Measurements from ENCODE around the gene MAVS.
"Not testable (repeated sequence)": the region's sequence is repeated elsewhere in the genome, so short reads cannot be mapped to it uniquely, and the experiment has no call there.

Gene MAVS

DNA sequence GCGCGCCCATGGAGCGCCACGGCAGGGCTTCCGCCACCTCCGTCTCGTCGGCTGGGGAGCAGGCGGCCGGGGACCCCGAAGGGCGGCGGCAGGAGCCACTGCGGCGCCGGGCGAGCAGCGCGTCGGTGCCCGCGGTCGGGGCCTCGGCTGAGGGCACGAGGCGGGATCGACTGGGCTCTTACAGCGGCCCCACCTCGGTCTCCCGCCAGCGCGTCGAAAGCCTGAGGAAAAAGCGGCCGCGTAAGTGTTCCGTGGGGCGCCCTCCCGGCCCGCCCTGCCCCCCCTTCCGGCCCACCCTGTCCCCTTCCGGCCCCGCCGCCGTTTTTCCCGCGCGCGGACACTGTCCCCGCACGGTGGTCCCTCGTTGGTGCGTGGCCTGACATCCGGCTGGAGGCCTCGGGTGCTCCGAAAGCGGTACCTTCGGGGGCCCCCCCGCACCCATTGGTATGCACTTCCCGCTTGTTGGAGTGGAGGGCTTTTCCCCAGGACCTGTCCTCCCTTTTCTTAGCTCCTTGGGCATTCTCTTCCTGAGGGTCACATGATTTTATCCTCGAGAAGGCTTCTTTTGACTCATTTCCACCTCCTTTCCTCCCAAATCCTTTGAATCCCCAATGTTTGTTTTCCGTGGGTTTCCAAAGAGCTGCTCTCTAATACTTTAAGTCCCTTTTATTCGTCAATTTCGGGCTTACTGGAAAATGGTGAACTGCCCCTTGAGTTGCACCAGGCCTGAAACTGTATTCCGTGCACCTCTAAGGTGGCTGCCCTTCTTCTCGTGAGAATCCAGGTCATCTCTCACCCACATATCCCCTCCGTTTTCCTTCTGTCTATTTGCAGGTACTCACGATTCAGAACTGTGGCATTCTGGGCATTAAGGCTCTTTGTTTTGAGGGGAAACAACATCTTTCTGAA is 43.1 kb downstream of the MAVS start:
- no peak for FAIRE-seq

DNA sequence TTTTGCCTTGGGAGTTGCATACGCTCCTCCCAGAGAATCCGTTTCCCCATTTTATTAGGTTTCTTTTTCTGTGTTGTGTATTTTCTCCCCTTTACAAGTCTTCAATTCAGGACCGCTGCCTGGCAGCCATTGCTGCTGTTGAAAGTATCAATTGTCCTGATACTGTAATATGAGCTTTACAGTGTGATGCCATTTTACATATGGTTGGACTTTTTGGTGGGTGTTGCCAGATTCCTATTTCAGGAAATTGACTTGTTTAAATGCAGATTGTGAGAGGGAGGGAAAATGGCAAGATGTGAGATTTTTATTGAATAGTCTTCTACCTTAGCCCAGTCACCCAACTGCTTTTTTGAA is 43.7 kb downstream of the MAVS start:
- no peak for FAIRE-seq

GRCh38 chr20:3890999-3891929 is 44.6 kb downstream of the MAVS start:
- no peak for FAIRE-seq

DNA sequence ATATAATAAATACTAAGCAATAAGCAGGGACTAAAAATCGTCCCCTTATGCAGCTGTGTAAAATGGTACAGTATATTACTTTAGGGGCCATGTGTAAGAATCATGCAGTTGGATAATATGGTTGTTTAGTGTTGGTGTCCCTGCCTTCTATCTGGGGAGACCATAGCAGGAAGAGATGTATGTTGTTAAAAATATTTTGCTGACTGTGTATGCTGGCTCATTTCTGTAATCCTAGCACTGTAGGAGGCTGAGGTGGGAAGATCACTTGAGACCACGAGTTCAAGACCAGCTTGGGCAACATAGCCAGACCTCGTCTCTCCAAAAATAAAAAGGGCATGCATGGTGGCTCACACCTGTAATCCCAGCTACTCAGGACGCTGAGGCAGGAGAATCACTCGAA is 48.2 kb downstream of the MAVS start:
- no peak for FAIRE-seq

- no peak for FAIRE-seq
These were observed 49.7 kb downstream of the MAVS start for GRCh38 chr20:3896302-3896701.

- no peak for FAIRE-seq
These were observed 50.4 kb downstream of the MAVS start for GRCh38 chr20:3896853-3897583.

GRCh38 chr20:3898181-3898580 is 51.5 kb downstream of the MAVS start:
- FAIRE-seq: not testable (repeated sequence)

- no peak for FAIRE-seq
These were observed 52.0 kb downstream of the MAVS start for GRCh38 chr20:3898639-3899038.

GRCh38 chr20:3900187-3900604 is 53.6 kb downstream of the MAVS start:
- FAIRE-seq: no peak

DNA sequence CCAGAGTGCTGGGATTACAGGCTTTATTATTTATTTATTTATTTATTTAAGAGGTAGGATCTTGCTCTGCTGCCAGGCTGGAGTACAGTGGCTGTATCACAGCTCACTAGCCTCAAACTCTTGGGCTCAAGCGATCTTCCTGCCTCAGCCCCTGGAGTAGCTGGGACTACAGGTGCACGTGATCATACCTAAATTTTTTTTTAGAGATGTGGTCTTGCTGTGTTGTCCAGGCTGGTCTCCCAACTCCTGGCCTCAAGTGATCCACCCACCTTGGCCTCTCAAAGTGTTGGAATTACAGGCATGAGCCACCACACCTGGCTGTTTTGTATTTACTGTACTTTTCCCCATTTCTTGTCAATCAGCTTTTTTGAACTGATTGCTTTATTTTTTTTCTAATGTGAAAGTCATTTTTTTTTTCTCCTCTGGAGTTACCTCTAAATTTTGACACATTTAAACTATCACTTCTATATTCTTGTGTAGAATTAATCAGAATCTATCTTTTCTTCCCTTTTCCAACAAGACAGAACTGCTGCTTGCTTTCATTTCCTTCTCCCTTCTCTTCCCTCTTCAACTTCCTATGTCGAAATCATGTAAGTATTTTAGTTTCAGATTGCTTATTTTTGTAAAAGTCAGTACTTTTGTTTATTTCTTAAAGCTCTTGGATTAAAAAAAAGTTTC is 54.5 kb downstream of the MAVS start:
- FAIRE-seq: no peak

GRCh38 chr20:3901706-3902440 is 55.2 kb downstream of the MAVS start:
- FAIRE-seq: no peak

GRCh38 chr20:3902446-3902845 is 55.8 kb downstream of the MAVS start:
- no peak for FAIRE-seq

GRCh38 chr20:3904224-3904623 is 57.6 kb downstream of the MAVS start:
- no peak for FAIRE-seq

DNA sequence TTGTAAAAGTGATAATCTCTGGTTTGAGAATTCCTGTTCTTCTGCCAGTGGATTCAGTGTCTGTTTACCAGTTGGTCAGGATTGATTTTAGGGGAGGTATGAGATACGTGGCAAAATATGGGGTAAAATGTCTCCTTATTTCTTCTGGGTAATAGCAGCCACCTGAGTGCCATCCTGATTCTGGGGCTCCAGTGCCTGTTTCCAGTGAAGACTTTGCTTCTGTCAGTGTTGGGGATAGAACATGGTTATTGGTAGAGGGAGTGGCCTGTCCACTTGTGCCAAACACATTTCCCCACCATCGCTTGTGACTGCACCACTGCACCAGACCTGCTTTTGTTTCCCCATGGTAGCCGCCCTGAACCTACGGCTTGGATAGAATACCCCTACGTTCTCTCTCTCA is 58.2 kb downstream of the MAVS start:
- no peak for FAIRE-seq

- not testable (repeated sequence) for FAIRE-seq
These were observed 60.4 kb downstream of the MAVS start for GRCh38 chr20:3906744-3907721.

DNA sequence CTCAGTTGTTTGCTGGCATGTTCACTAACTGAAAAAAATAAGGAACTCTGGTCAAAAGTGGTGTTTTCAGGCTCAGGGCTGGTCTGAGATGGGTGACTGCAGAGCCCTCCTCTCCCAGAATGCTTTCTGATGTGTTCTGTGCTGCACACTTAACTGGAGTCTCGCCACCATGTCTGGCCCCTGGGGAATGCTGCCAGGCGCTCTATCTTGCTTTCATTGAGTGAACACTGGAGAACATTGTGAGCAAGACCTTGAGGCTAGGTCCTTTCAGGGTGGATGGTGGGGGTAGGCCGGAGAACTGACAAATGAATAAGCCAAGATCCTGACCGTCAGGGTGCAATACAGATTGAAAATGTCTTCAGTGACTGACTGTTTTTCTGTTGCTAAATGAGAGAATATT is 62.0 kb downstream of the MAVS start:
- no peak for FAIRE-seq

DNA sequence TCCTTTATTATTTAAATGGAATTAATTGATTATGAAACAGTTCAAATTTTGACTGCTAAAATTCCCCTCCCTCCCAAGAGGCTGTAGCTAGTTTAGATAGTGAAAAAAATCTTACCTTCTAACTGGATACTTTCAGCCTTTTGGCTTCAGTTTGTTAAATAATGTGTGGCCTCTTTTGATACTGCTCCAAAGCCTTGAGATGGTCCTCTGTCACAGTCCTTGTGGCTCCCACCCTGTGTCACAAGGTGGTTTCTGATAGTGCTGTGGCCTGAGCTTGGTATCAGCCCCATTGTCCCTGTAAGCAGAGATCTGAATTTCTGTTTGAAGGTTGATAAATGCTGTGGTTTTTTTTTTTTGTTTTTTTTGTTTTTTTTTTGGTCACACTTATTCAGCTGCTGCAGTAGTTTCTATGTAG is 63.3 kb downstream of the MAVS start:
- no peak for FAIRE-seq

DNA sequence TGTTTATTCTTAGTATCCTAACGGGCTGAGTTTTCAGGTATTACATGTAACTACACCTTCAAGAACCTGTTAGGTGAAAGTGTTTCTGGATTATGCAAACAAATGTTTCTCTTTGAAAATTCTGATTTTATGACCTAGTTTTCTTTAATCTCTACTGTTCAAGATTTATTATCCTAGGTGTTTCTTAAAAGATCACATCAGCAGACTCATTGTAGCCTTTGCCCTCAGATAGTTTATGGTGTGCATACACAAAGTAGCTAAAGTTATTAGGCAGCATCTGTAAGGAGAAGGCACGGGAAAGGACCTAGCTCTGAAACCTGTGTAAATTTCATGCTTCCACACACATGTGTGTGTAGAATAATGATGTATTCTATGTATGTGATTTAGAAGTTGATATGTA is 64.2 kb downstream of the MAVS start:
- FAIRE-seq: no peak

DNA sequence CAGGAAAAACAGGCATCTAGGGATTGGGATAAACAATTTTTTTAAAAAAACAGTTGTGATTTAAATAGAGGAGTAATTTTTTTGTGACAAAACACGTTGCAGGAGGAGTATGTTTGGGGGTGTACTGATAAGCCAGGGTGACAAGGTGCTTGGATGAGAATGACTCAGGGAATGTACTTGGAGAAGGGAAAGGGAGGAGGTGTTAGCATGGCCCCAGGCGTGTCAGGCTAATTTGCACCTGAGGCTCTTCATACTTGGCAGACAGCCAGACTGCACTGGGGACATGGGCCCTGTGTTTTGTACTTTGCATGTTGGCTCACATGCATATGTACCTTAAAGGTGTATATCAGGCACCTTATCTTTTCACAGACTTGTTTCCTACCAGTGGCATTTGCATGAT is 65.3 kb downstream of the MAVS start:
- no peak for FAIRE-seq

GRCh38 chr20:3914446-3914845 is 67.8 kb downstream of the MAVS start:
- no peak for FAIRE-seq

GRCh38 chr20:3915691-3916090 is 69.1 kb downstream of the MAVS start:
- FAIRE-seq: no peak
